ENCODE measurements around the gene CLK2.

CLK2 gene

GRCh38 chr1:155300553-155301329 lies 27.4 kb upstream of the CLK2 start:
- Histone ChIP-seq H3K4me3 (ENCODE audit: low read depth, low read length) (no peak overlapping the region), H3K9me3 (no peaks in the 10 kb centered on the region), H3K36me3 (no peaks in the 10 kb centered on the region), H3K27me3 (no peaks in the 10 kb centered on the region), H3K4me1 (no peaks in the 10 kb centered on the region)
- DNase-seq, result no peak
- no peak for TF ChIP-seq CTCF (IDR thresholded peaks at IDR 0.05; ENCODE audit: low read depth, low read length)

- H3K9me3 ChIP-seq, result no peaks in the 10 kb centered on the region
These were observed 26.7 kb upstream of the CLK2 start for GRCh38 chr1:155300024-155300423.

GRCh38 chr1:155297384-155297783 lies 24.1 kb upstream of the CLK2 start:
- Histone ChIP-seq H3K9me3 (no peaks in the 10 kb centered on the region), H3K27me3 (no peaks in the 10 kb centered on the region), H3K4me1 (no peaks in the 10 kb centered on the region), H3K36me3 (no peaks in the 10 kb centered on the region), H3K4me3 (ENCODE audit: low read depth, low read length) (no peak overlapping the region)
- no peak for DNase-seq
- no peak for TF ChIP-seq CTCF (IDR thresholded peaks at IDR 0.05; ENCODE audit: low read depth, low read length)

More at GRCh38 chr1:155300024-155300423, 26.7 kb upstream of the CLK2 start:
- TF ChIP-seq CTCF (IDR thresholded peaks at IDR 0.05; ENCODE audit: low read depth, low read length), result no peak
- Histone ChIP-seq H3K27me3 (no peaks in the 10 kb centered on the region), H3K4me3 (ENCODE audit: low read depth, low read length) (no peak overlapping the region), H3K36me3 (no peaks in the 10 kb centered on the region), H3K4me1 (no peaks in the 10 kb centered on the region)
- no peak for DNase-seq

GRCh38 chr1:155296661-155297060 lies 23.4 kb upstream of the CLK2 start:
- no peak for DNase-seq
- TF ChIP-seq CTCF (IDR thresholded peaks at IDR 0.05; ENCODE audit: low read depth, low read length), result no peak
- Histone ChIP-seq H3K27me3 (no peaks in the 10 kb centered on the region), H3K9me3 (no peaks in the 10 kb centered on the region), H3K4me1 (no peaks in the 10 kb centered on the region), H3K4me3 (ENCODE audit: low read depth, low read length) (no peak overlapping the region), H3K36me3 (no peaks in the 10 kb centered on the region)

- TF ChIP-seq CTCF (IDR thresholded peaks at IDR 0.05; ENCODE audit: low read depth, low read length), result no peak
- H3K4me3 ChIP-seq (ENCODE audit: low read depth, low read length), result no peak overlapping the region
- H3K27me3 ChIP-seq, result no peaks in the 10 kb centered on the region
- H3K9me3 ChIP-seq, result no peaks in the 10 kb centered on the region
- no peaks in the 10 kb centered on the region for H3K36me3 ChIP-seq
- DNase-seq, result no peak
- no peaks in the 10 kb centered on the region for H3K4me1 ChIP-seq
These were observed 22.6 kb upstream of the CLK2 start for GRCh38 chr1:155295942-155296267.

GRCh38 chr1:155295183-155295941 lies 22.1 kb upstream of the CLK2 start:
- no peaks in the 10 kb centered on the region for H3K4me1 ChIP-seq
- no peaks in the 10 kb centered on the region for H3K36me3 ChIP-seq
- TF ChIP-seq CTCF (IDR thresholded peaks at IDR 0.05; ENCODE audit: low read depth, low read length), result no peak
- H3K9me3 ChIP-seq, result no peaks in the 10 kb centered on the region
- H3K4me3 ChIP-seq (ENCODE audit: low read depth, low read length), result no peak overlapping the region
- no peak for DNase-seq
- H3K27me3 ChIP-seq, result no peaks in the 10 kb centered on the region

Measured in BE2C (cell line).